OCI-M2 (cell line): ENCODE measurements around the gene KRT71.

ENCODE experiments used
- DNase-seq: peaks from one replicate; lab custom pipeline; 2025; ENCODE audit not compliant: unreplicated experiment; lab: John Stamatoyannopoulos, UW

The KRT71 gene

DNA sequence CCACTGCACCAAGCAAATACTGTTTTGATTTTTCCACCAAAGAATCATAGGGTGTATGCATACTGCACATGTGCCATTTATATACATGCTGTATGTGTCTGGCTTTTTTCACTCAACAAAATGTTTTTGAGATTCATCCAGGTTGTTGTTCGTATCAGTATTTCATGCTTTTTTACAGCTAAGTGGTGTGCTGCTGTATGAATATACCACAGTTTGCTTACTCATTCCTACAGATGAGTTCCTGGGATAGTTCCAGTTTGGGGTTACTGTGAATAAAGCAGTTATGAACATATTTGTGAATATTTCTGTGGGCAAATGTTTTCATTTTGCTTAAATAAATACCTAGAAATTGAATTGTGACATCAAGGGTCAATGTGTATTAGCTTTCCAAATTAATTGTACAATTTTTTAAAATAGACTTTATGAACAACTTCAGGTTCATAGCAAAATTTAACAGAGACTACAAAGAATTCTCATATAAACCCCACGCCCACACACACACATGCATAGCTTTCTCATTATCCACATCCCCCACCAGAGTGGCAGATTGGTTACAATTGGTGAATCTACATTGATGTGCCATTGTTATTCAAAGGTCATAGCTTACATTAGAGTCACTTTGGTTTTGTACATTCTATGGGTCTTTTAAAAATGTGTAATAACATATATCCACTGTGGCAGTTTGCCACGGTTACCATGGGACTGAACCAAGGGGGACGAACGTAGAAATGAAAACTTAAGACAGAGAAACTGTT, 53.0 kb downstream of the KRT71 start:
- no peak for DNase-seq

DNA sequence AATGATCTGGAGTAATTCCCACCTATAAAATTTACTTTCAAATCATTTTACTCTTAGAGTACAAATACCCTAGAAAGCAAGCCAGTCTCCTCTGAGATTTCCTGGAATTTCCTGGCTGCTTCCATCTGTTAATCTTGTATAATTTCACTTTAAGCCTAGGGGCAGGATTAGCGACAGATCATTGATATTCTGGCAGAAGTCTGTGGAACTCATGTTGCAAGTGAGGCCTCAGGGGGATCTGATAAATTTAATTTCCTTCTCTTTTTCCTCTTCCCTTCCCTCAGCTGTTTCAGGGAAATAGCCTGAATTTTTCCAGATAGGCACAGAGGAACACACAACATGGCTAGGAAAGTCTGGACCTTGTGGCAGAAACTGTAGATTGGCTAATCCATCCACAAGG, 54.0 kb downstream of the KRT71 start:
- no peak for DNase-seq

DNA sequence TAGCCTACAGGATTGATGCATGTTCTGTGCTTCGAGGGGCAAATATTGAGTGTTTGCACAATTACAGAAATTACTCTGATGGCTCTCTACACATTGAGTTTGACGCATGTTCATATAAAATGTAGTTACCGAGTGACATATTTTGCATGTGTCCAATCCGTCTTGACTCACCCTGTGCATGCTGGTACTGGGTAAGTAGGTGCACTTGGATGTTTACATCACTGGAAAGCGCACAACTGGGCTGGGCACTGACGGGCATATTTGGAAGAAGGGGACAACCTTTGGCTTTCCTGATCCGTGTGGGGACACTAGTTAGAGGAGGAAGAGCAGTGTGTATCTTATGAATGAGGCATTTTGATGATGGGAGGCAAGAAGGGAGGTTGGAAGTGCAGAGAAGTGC, 55.0 kb downstream of the KRT71 start:
- DNase-seq = no peak

DNA sequence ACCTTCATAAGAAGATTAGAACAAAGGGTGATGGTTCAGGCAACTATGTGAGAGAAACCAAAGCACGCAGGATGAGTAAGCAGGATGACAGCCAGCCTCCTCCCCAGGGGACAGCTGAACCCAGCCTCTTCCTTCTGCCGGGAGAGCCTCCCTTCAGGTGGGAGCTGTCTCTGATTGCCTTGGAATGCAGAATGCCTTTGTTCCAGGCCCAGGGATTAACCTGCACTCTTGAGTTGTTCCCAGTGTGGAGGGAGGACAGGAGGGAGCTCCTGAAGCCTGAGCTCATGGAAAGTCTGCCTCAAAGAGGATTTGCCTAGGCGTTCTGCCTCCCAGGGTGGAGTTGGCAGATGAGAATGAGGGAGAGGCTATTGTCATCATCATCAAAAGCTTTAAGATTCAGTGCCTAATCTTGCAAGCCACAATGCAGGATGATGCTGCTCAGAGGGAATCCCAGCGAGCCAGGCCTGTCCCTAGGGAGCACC, 56.3 kb downstream of the KRT71 start:
- no peak for DNase-seq

DNA sequence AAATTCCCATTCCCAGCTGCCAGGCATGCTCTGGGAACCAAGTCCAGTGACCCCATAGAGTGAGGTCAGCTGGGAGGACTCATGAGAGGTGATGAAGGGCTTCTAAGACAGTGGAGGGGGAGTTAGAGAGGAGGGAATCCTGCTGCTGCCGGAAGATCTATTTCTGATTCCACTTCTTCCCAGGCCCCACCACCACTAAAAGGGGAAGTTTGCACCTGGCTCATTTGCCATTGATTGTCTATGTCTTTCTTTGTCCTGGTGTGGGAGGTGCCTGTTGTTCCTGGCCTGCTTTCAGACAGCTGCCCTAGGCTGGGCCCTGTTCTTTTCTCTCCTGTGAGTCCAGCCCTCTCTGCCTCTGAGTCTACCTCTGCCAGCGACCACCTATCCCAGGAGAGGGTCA, 56.9 kb downstream of the KRT71 start:
- DNase-seq = no peak

DNA sequence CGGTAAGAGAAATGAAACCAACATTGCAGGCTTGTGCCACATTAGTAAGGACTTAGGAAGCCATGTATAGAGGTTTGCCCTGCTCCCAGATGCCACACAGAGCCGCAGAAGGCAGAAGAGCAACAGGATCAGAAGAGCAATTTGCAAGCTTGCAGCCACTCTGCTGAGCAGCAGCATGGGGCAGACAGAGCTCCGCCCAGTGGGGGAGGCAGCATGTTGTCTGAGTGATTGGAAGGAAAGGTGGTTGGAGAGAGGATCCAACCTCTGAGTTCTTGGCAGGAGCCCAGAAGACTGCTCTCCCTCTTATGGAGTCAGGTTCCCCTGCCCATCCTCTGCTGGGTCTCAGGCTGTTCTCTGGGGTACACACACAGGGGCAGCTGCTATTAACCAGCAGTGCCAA, 57.6 kb downstream of the KRT71 start:
- DNase-seq = no peak

DNA sequence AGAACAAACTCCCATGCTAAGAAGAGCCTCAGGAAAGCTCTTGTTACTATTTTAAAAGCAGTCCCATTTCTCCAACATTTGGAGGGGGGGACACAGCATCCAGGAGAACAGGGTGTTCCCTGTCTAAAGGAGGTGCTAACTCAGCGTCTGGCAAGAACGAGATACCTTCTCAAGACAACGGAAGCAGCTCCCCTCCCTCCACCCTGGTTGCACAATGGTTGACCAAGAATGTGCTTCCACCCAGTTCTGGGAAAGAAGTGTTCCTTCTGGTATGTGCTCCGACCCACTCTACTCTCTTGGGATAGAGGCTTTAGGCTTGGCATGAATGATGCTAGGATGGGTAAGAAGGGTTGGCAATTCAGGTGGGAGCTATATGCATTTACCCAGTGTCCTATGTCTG, 58.4 kb downstream of the KRT71 start:
- no peak for DNase-seq

DNA sequence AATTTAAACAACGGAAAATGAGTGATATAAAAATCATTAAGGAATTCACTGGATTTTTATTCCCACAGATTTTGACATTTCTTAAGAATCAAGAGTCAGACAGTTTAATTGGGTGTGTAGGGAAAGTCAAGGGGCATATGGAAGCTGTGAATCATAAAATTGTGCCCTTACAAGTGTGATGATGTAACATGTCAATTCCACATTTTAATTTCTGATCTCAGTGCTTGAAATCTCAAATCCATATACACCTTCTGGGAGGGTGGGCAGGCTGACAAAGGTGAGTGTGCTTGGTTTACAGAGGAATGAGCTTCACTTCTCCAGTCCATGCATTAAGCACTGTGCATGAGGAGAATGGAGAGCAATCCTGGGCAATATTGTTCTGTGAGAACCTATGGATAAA, 58.8 kb downstream of the KRT71 start:
- no peak for DNase-seq
